ENCODE results near the gene PAX5.

PAX5 gene

GRCh38 chr9:36787709-36788108 lies 246.4 kb downstream of the PAX5 start:
- DNase-seq (ENCODE audit: low read depth): no peak
- no peak overlapping the region for H3K4me3 ChIP-seq (ENCODE audit: control insufficient read depth, low read depth, low read length)
- TF ChIP-seq CTCF (conservative IDR thresholded peaks at IDR 0.05; ENCODE audit: control insufficient read depth, insufficient read depth, low read depth, low read length): no peak

Measured in fibroblast of mammary gland (primary cell).